ENCODE results near the gene FABP6.
A peak's percentile ranks its signal among the peaks of the same experiment; 100 is the strongest.
"Not testable (repeated sequence)": the region's sequence is repeated elsewhere in the genome, so short reads cannot be mapped to it uniquely, and the experiment has no call there.

FABP6 gene

DNA sequence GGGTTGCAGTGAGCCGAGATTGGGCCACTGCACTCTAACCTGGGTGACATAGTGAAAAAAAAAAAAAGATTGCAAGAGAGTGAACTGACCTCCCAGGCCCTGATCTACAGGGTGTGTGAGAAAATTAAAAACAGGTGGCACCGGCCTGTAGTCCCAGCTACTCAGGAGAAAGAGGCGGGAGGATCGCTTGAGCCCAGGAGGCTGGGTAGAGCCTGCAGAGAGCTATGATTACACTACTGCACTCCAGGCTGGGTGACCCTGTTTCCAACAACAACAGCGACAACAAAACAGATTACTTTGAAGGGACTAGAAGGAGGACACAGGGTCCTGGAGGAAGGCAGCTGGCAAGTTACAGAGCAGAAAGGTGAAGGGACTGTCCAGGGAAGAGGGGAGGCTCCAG lies 42.2 kb upstream of the FABP6 start:
- TF ChIP-seq, protein P1, sequence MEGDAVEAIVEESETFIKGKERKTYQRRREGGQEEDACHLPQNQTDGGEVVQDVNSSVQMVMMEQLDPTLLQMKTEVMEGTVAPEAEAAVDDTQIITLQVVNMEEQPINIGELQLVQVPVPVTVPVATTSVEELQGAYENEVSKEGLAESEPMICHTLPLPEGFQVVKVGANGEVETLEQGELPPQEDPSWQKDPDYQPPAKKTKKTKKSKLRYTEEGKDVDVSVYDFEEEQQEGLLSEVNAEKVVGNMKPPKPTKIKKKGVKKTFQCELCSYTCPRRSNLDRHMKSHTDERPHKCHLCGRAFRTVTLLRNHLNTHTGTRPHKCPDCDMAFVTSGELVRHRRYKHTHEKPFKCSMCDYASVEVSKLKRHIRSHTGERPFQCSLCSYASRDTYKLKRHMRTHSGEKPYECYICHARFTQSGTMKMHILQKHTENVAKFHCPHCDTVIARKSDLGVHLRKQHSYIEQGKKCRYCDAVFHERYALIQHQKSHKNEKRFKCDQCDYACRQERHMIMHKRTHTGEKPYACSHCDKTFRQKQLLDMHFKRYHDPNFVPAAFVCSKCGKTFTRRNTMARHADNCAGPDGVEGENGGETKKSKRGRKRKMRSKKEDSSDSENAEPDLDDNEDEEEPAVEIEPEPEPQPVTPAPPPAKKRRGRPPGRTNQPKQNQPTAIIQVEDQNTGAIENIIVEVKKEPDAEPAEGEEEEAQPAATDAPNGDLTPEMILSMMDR (IDR thresholded peaks at IDR 0.05; ENCODE audit: extremely low read depth, insufficient read depth, missing control alignments): no peak
- in situ Hi-C loops (cut with MboI; ENCODE audit: low pct_unique_long_range_greater_than_20kb, low sequenced_read_pairs, unreplicated experiment): no loop called here
- no peak for DNase-seq (ENCODE audit: low spot score)

DNA sequence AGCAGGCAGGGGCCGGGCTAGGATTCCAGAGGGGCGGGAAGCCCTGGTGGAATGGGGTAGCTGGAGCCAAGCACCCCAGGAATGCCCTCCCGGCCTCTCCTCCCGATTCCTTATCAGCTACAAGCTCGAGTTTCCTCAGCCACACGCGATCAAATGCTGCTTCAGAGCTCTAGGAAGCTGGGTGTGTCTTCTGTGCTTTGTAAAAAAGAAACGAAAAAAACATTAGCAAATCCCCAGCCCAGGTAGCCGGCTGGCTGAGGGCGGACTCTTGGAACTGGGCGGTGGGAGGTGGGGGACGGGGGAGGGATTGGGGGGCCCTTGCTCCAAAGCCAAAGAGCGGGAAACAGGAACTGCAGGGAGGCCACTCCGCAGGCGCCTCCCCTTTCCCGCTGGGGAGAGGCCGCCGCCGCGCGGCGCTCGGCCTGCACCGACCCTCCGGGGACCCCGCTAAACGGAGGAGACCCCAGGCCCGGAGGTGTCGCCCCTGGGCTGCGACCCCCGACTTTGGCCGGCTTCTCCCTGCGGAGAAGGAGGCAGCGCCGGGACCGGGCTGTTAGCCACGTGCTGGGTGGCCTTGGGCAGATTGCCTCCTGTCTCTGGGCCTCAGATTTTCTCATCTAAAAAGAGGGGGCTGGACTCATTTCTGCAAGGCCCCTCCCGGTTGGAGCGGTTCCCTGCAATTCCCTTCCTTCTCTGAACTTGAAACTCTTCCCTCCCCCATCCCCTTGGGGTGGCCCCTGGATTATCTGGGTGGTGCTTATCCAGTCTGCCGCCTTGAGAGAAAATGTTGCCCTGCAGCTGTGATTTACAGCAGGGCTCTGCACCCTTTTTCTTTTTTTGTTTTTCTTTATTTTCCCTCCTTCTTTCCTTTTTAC lies 40.9 kb upstream of the FABP6 start:
- peak; percentile 63 for DNase-seq (ENCODE audit: low spot score)
- in situ Hi-C loops (cut with MboI; ENCODE audit: low pct_unique_long_range_greater_than_20kb, low sequenced_read_pairs, unreplicated experiment): no loop called here
- TF ChIP-seq, protein P1 (IDR thresholded peaks at IDR 0.05; ENCODE audit: extremely low read depth, insufficient read depth, missing control alignments): no peak

DNA sequence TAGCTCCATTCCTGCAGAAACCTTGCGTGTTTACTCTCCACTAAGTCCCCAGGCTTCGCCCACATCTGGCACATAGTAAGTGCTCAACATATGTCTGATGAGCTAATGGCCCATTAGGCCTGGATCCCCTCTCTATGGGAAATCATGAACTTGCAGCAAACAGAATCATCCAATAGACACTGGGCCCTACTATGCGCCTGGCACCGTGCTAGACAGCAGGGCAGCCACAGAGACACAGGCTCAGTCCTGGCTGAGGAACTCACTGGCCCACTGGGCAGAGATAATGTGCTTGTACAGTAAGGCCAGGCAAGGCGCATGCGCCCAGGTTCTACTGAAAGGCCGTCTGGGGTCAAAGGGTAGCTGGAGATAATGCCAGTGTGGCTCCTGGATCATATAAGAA lies 36.9 kb upstream of the FABP6 start:
- no peak for DNase-seq (ENCODE audit: low spot score)
- in situ Hi-C loops (cut with MboI; ENCODE audit: low pct_unique_long_range_greater_than_20kb, low sequenced_read_pairs, unreplicated experiment): loop anchor here (10.0 kb wide), 1 partner anchor 152 kb away; no protein-coding TSS in a partner anchor
- TF ChIP-seq, protein P1 (IDR thresholded peaks at IDR 0.05; ENCODE audit: extremely low read depth, insufficient read depth, missing control alignments): no peak

DNA sequence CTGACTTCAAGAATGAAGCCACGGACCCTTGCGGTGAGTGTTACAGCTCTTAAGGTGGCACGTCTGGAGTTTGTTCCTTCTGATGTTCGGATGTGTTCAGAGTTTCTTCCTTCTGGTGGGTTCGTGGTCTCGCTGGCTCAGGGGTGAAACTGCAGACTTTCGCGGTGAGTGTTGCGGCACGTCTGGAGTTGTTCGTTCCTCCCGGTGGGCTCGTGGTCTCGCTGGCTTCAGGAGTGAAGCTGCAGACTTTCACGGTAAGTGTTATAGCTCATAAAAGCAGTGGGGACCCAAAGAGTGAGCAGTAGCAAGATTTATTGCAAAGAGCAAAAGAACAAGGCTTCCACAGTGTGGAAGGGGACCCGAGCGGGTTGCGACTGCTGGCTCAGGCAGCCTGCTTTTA lies 36.2 kb upstream of the FABP6 start:
- in situ Hi-C loops (cut with MboI; ENCODE audit: low pct_unique_long_range_greater_than_20kb, low sequenced_read_pairs, unreplicated experiment): loop anchor here (10.0 kb wide), 1 partner anchor 152 kb away; no protein-coding TSS in a partner anchor
- not testable (repeated sequence) for DNase-seq (ENCODE audit: low spot score)

DNA sequence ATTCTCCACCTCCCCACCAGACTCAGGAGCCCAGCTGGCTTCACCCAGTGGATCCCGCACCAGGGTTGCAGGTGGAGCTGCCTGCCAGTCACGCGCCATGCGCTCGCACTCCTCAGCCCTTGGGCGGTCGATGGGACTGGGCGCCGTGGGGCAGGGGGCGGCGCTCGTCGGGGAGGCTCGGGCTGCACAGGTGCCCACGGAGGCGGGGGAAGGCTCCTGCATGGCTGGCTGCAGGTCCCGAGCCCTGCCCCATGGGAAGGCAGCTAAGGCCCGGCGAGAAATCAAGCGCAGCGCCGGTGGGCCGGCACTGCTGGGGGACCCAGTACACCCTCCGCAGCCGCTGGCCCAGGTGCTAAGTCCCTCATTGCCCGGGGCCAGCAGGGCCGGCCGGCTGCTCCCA lies 35.5 kb upstream of the FABP6 start:
- DNase-seq (ENCODE audit: low spot score): not testable (repeated sequence)
- in situ Hi-C loops (cut with MboI; ENCODE audit: low pct_unique_long_range_greater_than_20kb, low sequenced_read_pairs, unreplicated experiment): loop anchor here (10.0 kb wide), 1 partner anchor 151 kb away; no protein-coding TSS in a partner anchor

DNA sequence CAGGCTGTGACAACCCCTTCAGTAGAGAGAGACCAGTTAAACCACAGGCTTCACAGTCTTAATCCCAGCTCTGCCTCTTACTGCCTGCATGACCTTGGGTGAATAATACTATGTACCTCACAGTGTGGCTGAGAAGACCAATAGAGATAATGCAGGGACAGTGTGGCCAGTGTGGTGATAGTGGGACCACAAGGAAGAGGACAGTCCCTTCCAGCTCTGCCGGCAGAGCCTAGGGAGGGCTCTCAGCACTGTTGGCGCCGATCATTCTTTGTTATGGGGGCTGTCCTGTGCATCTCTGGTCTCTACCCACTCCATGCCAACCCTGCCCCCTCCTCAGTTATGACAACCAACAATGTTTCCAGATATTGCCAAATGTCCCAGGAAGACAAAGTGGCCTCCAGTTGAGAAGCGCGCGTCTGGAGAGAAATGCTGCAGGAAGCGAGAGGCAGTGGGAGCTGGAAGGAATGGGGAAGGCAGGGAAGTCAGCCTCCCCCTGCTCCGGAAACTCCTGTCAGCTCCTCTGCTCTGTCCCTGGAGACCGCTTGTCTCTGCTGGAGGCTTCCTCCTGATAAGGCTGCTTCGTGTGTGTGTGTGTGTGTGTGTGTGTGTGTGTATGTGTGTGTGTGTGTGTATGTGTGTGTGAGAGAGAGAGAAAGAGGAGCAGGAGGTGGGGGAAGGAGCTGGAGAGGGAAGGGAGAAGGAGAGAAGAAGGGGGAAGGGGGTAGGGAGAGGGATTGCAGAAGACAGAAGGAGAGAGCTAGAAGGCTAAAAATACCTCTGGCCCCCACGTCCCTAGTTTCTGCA lies 31.8 kb upstream of the FABP6 start:
- no peak for DNase-seq (ENCODE audit: low spot score)
- TF ChIP-seq, protein P1 (IDR thresholded peaks at IDR 0.05; ENCODE audit: extremely low read depth, insufficient read depth, missing control alignments): no peak
- in situ Hi-C loops (cut with MboI; ENCODE audit: low pct_unique_long_range_greater_than_20kb, low sequenced_read_pairs, unreplicated experiment): loop anchor here (10.0 kb wide), 1 partner anchor 147 kb away; no protein-coding TSS in a partner anchor

DNA sequence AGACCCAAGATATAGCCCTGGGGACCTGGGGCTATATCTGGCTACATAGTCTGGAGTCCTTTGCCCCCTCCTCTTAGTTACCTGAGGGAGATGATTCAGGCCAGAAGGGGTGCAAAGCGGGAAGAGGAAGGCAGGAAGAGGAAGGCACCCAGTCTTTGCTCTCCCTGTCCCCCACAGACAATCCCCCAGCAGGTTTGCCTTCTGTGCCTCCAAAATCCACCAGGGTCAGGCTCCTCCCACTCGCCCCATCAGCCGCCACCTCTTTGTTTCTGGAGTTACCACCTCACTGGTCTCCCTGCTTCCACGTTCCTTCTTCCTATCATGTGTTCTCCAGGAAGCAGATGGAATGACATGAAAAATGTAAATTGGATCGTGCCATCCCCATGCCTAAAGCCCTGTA lies 31.2 kb upstream of the FABP6 start:
- DNase-seq (ENCODE audit: low spot score): no peak
- TF ChIP-seq, protein P1 (IDR thresholded peaks at IDR 0.05; ENCODE audit: extremely low read depth, insufficient read depth, missing control alignments): no peak
- in situ Hi-C loops (cut with MboI; ENCODE audit: low pct_unique_long_range_greater_than_20kb, low sequenced_read_pairs, unreplicated experiment): loop anchor here (10.0 kb wide), 1 partner anchor 147 kb away; no protein-coding TSS in a partner anchor
